Astrocyte of the spinal cord (primary cell): ENCODE measurements around the gene SMIM31.

Source experiments
- DNase-seq: peaks from one replicate; pipeline ENCODE4 v3.0.0; 2011; ENCODE audit warnings: low read depth, low spot score
- H3K4me3 ChIP-seq: 2 replicates; pipeline ENCODE4 v1.5.1; 2011; ENCODE audit warnings: low read depth, mild to moderate bottlenecking, low read length, moderate library complexity
- in situ Hi-C: cut with HindIII; loops from 2 replicates; pipeline ENCODE4 v1.10.0; 2017; ENCODE audit warnings: low sequenced_read_pairs
- TF ChIP-seq, protein P1 (sequence below): IDR thresholded peaks from 2 replicates; pipeline ENCODE4 v1.5.1; 2012; ENCODE audit warnings: low read depth, mild to moderate bottlenecking, low read length, inconsistent platforms

Gene SMIM31

DNA sequence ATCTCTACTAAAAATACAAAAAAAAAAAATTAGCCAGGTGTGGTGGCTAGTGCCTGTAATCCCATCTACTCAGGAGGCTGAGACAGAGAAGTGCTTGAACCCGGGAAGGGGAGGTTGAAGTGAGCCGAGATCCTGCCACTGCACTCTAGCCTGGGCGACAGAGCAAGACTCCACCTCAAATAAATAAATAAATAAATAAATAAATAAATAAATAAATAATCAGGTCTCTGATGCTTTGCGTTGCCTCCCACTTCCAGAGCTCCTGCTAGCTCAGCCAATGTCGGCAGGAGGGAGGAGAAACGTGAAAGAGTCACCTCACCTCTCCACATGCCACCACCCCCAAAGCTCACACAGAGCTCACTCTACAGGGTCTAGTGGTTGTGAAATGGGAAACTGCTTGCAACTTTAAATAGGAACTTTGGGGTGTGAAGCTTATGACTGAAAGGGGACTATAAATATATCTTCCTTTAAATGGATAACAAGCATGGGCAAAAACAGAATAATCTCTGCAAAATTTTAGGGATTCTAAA, 7.9 kb downstream of the SMIM31 start:
- in situ Hi-C loops, result no loop called here
- TF ChIP-seq, protein P1, sequence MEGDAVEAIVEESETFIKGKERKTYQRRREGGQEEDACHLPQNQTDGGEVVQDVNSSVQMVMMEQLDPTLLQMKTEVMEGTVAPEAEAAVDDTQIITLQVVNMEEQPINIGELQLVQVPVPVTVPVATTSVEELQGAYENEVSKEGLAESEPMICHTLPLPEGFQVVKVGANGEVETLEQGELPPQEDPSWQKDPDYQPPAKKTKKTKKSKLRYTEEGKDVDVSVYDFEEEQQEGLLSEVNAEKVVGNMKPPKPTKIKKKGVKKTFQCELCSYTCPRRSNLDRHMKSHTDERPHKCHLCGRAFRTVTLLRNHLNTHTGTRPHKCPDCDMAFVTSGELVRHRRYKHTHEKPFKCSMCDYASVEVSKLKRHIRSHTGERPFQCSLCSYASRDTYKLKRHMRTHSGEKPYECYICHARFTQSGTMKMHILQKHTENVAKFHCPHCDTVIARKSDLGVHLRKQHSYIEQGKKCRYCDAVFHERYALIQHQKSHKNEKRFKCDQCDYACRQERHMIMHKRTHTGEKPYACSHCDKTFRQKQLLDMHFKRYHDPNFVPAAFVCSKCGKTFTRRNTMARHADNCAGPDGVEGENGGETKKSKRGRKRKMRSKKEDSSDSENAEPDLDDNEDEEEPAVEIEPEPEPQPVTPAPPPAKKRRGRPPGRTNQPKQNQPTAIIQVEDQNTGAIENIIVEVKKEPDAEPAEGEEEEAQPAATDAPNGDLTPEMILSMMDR, result no peak
- no peak for DNase-seq
- H3K4me3 ChIP-seq, result no peak overlapping the region

GRCh38 chr4:164765096-164765495, 11.2 kb downstream of the SMIM31 start:
- TF ChIP-seq, protein P1, result no peak
- in situ Hi-C loops, result no loop called here
- no peak overlapping the region for H3K4me3 ChIP-seq
- DNase-seq, result no peak

DNA sequence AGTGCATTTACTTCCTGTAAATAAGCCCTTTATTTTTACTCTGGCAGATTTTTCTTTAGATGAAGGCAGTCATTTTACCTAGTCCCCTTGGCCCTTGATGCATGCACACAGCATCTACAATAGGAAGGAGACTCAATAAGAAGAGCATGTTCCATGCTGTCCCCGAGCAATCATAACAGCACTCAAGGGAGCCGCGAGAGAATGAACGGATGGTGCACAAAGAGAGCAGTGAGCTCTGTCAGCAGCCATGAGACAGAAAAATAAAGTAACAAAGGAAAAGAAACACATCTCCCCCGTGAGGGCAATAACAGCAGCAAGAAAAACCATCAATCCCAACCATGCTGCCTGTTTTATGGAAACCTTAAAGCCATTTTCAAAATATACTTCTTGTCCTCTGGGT, 11.9 kb downstream of the SMIM31 start:
- DNase-seq, result no peak

GRCh38 chr4:164768516-164768915, 14.6 kb downstream of the SMIM31 start:
- H3K4me3 ChIP-seq, result no peak overlapping the region
- in situ Hi-C loops, result no loop called here
- DNase-seq, result peak; percentile 16
- TF ChIP-seq, protein P1, result peak; percentile 52

More for the DNA sequence above, 11.9 kb downstream of the SMIM31 start:
- TF ChIP-seq, protein P1, result no peak
- no peak overlapping the region for H3K4me3 ChIP-seq
- in situ Hi-C loops, result no loop called here

- in situ Hi-C loops, result no loop called here
- no peak overlapping the region for H3K4me3 ChIP-seq
- TF ChIP-seq, protein P1, result no peak
- no peak for DNase-seq
These were observed 16.2 kb downstream of the SMIM31 start for GRCh38 chr4:164770010-164770724.

GRCh38 chr4:164771088-164771487, 17.2 kb downstream of the SMIM31 start:
- no peak for DNase-seq
- TF ChIP-seq, protein P1, result no peak
- H3K4me3 ChIP-seq, result no peak overlapping the region
- in situ Hi-C loops, result no loop called here
